ENCODE results near the gene SMG9. TPM values are rescaled to one million over a fixed set of nuclear protein-coding genes. Genes with fewer than 3 reads are reported as not detected.

The SMG9 gene, protein sequence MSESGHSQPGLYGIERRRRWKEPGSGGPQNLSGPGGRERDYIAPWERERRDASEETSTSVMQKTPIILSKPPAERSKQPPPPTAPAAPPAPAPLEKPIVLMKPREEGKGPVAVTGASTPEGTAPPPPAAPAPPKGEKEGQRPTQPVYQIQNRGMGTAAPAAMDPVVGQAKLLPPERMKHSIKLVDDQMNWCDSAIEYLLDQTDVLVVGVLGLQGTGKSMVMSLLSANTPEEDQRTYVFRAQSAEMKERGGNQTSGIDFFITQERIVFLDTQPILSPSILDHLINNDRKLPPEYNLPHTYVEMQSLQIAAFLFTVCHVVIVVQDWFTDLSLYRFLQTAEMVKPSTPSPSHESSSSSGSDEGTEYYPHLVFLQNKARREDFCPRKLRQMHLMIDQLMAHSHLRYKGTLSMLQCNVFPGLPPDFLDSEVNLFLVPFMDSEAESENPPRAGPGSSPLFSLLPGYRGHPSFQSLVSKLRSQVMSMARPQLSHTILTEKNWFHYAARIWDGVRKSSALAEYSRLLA
- 10 to 100 TPM; 58.2 to 58.3 TPM for total RNA-seq

DNA sequence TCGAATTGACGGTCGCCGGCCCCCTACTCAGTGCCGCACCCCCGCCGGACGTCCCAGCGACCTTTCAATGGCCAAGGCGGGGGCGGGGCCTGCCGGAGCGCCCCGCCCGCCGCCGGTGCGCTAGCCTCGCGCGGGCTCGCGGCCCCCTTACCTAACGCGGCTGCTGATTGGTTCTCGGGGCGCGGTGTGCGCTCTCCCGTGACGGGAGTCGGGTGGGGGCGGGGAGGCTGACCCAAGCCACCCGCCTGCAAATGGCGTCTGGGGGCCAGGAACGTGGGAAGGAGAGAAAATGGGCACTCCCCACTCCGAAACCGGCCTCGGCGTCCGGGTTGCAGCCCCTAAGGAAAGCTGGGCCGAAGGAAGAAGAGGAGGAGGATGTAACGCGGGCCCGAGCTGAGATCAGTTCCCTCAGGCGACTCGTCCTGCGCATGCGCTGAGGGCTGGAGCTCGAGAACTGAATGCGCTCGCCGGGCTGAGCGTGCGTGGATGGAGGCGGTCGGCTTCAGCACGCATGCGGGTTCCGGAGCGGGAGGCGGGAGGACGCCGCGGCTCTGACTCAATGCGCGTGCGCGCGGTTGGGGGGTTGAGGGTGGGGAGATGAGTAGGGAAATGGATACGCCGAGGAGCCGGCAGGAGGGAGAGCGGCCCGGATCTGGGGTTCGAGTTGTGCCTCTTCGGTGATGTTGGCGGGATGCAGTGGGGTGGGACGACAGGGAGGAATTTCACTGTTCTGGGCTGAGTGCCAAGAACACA lies at the start of gene SMG9:
TSS of gene SMG9 (minus strand) at position 460 of the 753 bp plus-strand sequence. CDS start 4,221 bp downstream, outside the sequence.
- CTCF ChIA-PET = interaction anchor here (1.0 to 7.8 kb wide), 4 partner anchors 10 to 188 kb away, joined by 3 to 108 read pairs (median 16); no protein-coding TSS in a partner anchor
- Mint-ChIP-seq H3K27me3 (no peaks in the 10 kb centered on the region), H3K4me1 (ENCODE audit: low read depth) (peaks cover 63% of the 10 kb centered on the region), H3K36me3 (peaks cover 42% of the 10 kb centered on the region), H3K9me3 (no peaks in the 10 kb centered on the region), H3K4me3 (peak within 1 kb of the TSS; percentile 95), H3K27ac (peak within 1 kb of the TSS; percentile 99)
- DNase-seq = peak; percentile 99
- POLR2A ChIA-PET = interaction anchor here (1.2 to 7.0 kb wide), 6 partner anchors 10 to 86 kb away, joined by 3 to 182 read pairs (median 6); partner anchors contain the start of gene KCNN4
- intact Hi-C loops (cut with micrococcal nuclease) = loop anchor here (1.0 to 10.0 kb wide), 7 partner anchors 11 to 990 kb away; partner anchors contain the start of genes BCL3 and ETHE1

DNA sequence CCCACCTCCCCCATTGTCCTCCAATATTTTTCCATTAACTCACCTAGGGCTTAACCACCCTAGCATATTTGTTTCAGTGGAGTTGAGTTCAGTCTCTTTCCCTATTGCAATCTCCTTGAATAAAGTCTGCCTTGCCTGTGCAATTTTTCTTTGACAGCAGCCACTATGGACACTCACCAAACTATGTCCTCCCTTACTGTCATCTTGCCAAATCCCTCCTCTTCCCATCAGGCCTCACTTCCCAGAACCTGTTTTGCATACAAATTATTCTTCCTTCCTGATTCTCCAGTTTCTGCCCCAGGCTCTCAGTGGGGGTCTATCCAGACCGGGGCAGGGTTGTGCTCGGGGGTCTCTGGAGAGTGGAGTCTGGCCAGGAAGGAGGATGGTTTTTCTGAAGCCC lies 49.7 kb upstream of the SMG9 start:
- H3K9me3 Mint-ChIP-seq = no peaks in the 10 kb centered on the region
- intact Hi-C loops (cut with micrococcal nuclease) = no loop called here
- H3K36me3 Mint-ChIP-seq = no peaks in the 10 kb centered on the region
- H3K27me3 Mint-ChIP-seq = peaks cover 4% of the 10 kb centered on the region
- ChIA-PET CTCF (no interaction called here), POLR2A (no interaction called here)
- no peak for DNase-seq
- no peak overlapping the region for H3K27ac Mint-ChIP-seq
- no peaks in the 10 kb centered on the region for H3K4me1 Mint-ChIP-seq (ENCODE audit: low read depth)
- no peak overlapping the region for H3K4me3 Mint-ChIP-seq

DNA sequence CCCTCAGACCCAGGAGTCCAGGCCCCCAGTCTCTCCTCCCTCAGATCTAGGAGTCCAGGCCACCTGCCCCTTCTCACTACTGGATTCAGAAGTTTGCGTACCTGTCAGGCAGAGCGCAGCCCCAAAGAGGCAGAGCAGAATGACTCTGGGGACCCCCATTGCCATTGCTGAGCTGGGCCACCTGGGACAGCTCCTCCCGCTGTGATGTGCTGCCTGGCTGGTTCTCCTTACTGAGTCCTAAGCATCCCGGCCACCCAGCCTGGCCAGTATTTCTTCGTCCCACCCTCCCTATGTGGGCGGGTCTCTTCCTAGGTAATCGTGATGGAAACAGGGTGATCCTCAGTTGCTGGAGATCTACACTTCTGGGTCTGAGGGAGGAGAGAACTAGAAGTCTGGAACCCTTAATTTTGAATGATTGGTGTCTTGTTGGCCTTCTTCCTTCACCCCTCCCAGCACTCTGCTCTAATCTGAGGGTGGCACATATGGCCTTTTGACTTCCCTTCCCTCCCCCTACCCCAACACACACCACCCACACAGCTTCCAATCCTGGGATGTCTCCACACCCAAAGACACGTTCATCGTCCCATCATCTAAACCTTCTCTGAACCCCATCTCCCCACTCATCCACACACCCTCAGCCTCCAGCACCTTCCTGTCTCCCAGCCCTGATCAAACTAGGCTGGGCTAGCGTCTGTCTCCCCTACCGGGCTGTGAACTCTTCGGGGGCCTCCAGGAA lies 47.6 kb upstream of the SMG9 start, which contains the start of gene LYPD5:
TSS of gene LYPD5 (minus strand) at position 232 of the 736 bp plus-strand sequence. CDS start at position 165, 67 bp downstream.
- intact Hi-C loops (cut with micrococcal nuclease) = no loop called here
- no peak for DNase-seq
- H3K27ac Mint-ChIP-seq = no peak within 1 kb of the TSS
- H3K4me1 Mint-ChIP-seq (ENCODE audit: low read depth) = peaks cover 10% of the 10 kb centered on the region
- CTCF ChIA-PET = no interaction called here
- no peaks in the 10 kb centered on the region for H3K36me3 Mint-ChIP-seq
- no peaks in the 10 kb centered on the region for H3K9me3 Mint-ChIP-seq
- POLR2A ChIA-PET = no interaction called here
- no peaks in the 10 kb centered on the region for H3K27me3 Mint-ChIP-seq
- no peak within 1 kb of the TSS for H3K4me3 Mint-ChIP-seq

DNA sequence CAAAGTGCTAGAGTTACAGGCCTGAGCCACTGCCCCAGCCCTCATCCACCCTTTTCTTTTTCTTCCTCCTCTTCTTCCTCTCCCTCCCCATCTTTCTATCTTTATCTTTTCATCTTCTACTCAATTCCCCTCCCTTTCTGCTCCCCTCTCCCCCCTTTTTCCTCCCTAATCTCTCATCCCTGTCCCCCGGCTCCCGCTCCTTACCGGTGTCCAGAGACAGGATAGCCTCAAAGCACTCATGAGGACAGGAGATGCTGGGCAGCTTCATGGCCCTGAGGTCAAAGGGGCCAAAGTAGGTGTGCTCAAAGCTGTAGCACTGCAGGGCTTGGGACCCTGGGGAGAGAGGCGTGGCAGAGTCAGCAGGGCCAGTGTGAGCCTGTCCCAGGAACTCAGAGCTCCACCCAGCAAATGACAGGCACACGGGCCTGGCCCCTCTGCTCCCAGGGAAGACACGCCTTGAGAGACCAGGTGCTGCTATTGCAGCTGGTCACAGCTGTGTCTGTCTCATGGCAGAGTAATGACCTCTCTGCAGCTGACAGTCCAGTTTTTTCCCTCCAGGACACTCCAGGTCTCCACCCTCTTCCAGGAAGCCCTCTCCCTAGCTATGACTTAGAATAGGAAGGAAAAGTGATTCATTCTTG lies 44.9 kb upstream of the SMG9 start:
- DNase-seq = no peak
- peaks cover 11% of the 10 kb centered on the region for H3K4me1 Mint-ChIP-seq (ENCODE audit: low read depth)
- H3K27ac Mint-ChIP-seq = no peak overlapping the region
- H3K9me3 Mint-ChIP-seq = no peaks in the 10 kb centered on the region
- POLR2A ChIA-PET = interaction anchor here (0.5 kb wide), 1 partner anchor 150 kb away, joined by 5 read pairs; no protein-coding TSS in a partner anchor
- H3K4me3 Mint-ChIP-seq = no peak overlapping the region
- no peaks in the 10 kb centered on the region for H3K27me3 Mint-ChIP-seq
- CTCF ChIA-PET = interaction anchor here (0.6 to 0.9 kb wide), 2 partner anchors 10 to 54 kb away, joined by 3 read pairs; no protein-coding TSS in a partner anchor
- intact Hi-C loops (cut with micrococcal nuclease) = no loop called here
- H3K36me3 Mint-ChIP-seq = no peaks in the 10 kb centered on the region

DNA sequence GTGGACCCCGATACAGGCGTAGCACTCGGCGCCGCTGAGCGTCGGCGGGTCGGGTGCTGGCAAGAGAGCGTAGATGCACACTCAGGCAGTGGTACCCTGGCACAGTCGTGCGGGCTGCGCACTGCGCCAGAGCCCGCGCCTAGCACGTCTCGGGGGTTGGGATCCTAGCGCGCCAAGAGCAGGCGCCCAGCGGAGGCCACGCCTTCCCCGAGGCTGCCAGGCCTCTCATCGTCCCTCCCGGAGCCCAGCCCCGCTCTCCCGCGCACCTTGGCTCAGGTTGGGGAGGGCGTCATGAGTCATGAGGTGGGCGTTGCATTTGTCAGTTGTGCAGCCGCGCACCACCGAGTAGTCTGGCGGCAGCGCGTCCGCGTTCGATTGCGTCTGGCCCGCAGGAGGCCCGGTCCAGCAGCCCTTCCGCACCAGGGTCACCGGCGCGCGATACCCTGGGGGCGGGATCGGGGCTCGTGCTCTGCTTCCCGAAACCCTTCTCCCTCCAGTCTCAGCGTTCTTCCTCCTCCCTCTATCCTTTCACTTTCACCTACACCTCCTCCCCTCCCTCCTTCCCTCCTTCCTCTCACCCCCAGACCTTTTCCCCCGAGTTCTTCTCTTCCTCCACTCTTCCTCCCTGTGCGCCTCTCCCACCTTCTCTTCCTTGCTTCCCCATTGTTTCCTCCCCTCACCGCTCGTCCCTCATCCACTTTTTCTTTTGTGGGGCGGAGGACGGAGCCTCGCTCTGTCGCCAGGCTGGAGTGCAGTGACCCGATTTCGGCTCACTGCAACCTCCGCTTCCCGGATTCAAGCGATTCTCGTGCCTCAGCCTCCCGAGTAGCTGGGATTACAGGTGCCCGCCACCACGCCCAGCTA lies 44.0 kb upstream of the SMG9 start:
- POLR2A ChIA-PET = interaction anchor here (0.5 kb wide), 1 partner anchor 149 kb away, joined by 5 read pairs; no protein-coding TSS in a partner anchor
- peak overlapping the region; percentile 67 for H3K4me3 Mint-ChIP-seq
- CTCF ChIA-PET = interaction anchor here (0.6 kb wide), 1 partner anchor 11 kb away, joined by 3 read pairs; no protein-coding TSS in a partner anchor
- peak; percentile 84 for DNase-seq
- H3K27ac Mint-ChIP-seq = no peak overlapping the region
- H3K36me3 Mint-ChIP-seq = no peaks in the 10 kb centered on the region
- H3K9me3 Mint-ChIP-seq = no peaks in the 10 kb centered on the region
- intact Hi-C loops (cut with micrococcal nuclease) = no loop called here
- peaks cover 11% of the 10 kb centered on the region for H3K4me1 Mint-ChIP-seq (ENCODE audit: low read depth)
- peaks cover 2% of the 10 kb centered on the region for H3K27me3 Mint-ChIP-seq

DNA sequence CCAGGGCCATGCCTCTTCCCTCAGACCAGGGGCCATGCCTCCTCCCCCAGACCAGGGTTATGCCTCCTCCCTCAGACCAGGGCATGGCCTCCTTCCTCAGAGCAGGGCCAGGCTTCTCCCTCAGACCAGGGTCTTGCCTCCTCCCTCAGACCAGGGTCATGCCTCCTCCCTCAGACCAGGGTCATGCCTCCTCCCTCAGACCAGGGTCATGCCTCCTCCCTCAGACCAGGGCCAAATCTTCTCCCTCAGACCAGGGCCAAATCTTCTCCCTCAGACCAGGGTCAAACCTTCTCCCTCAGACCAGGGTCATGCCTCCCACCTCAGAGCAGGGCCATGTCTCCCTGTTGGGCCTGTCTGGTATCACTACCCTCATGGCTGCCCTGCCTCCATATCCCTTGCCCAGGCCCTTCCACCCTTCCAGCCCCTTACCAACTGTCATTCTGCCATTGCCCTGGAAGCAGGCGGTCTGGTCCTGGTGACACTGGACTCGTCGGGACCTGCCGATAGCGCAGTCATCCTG lies 43.3 kb upstream of the SMG9 start:
- H3K4me3 Mint-ChIP-seq = peak overlapping the region; percentile 67

DNA sequence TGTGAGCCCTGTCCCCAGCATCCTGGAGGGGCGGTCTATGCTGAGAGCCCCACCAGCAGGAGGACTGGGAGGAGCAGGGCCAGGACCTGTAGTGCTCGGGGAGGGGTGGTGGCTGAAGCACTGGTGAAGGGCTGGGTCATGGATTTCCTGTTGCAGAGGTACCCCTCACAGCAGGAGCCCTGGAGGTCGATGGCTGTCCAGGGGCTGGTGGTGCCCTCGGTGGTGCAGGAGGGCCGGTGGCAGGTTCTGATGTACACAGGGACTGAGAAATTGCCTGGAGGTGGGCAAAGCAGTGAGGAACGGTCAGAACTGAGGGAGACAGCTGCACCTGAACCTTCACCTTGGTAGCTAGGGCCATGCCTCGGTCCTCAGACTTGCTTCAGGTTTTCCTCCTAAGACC lies 42.8 kb upstream of the SMG9 start:
- Mint-ChIP-seq H3K4me1 (ENCODE audit: low read depth) (peaks cover 11% of the 10 kb centered on the region), H3K27ac (no peak overlapping the region), H3K27me3 (peaks cover 3% of the 10 kb centered on the region), H3K36me3 (no peaks in the 10 kb centered on the region), H3K4me3 (peak overlapping the region; percentile 20), H3K9me3 (no peaks in the 10 kb centered on the region)
- ChIA-PET POLR2A (no interaction called here), CTCF (interaction anchor here (1.0 to 1.6 kb wide), 5 partner anchors 12 to 53 kb away, joined by 3 to 9 read pairs (median 4); no protein-coding TSS in a partner anchor)
- intact Hi-C loops (cut with micrococcal nuclease) = no loop called here
- DNase-seq = no peak

More for the DNA sequence above, 43.3 kb upstream of the SMG9 start:
- Mint-ChIP-seq H3K27ac (no peak overlapping the region), H3K36me3 (no peaks in the 10 kb centered on the region), H3K9me3 (no peaks in the 10 kb centered on the region), H3K27me3 (peaks cover 3% of the 10 kb centered on the region), H3K4me1 (ENCODE audit: low read depth) (peaks cover 11% of the 10 kb centered on the region)
- POLR2A ChIA-PET = no interaction called here
- no peak for DNase-seq
- intact Hi-C loops (cut with micrococcal nuclease) = no loop called here
- CTCF ChIA-PET = interaction anchor here (1.0 to 1.6 kb wide), 2 partner anchors 11 to 14 kb away, joined by 4 to 9 read pairs; no protein-coding TSS in a partner anchor

DNA sequence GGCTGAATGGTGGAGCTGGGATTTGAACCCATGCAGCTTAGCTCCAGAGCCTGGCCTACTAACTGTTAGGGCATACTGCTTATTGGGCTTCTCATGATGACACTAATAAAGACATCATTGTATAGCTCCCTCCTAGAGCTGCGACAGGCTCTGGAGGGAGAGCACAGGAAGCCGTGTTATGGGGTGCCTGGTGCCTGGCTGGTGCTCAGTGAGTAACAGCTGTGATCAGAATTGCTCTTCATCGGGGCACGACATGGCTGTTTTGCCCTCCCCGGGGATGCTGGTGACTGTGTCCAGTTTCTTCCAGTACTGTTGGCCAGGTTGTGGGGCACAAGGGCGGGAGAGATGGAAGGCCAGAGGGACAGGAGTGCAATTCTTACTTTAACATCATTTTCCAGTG lies 42.4 kb upstream of the SMG9 start:
- no peaks in the 10 kb centered on the region for H3K9me3 Mint-ChIP-seq
- CTCF ChIA-PET = interaction anchor here (1.0 to 1.6 kb wide), 6 partner anchors 12 to 52 kb away, joined by 3 to 9 read pairs (median 4); no protein-coding TSS in a partner anchor
- H3K36me3 Mint-ChIP-seq = no peaks in the 10 kb centered on the region
- peak overlapping the region; percentile 20 for H3K4me3 Mint-ChIP-seq
- intact Hi-C loops (cut with micrococcal nuclease) = no loop called here
- no peak for DNase-seq
- POLR2A ChIA-PET = no interaction called here
- peaks cover 3% of the 10 kb centered on the region for H3K27me3 Mint-ChIP-seq
- H3K27ac Mint-ChIP-seq = no peak overlapping the region
- peaks cover 11% of the 10 kb centered on the region for H3K4me1 Mint-ChIP-seq (ENCODE audit: low read depth)

DNA sequence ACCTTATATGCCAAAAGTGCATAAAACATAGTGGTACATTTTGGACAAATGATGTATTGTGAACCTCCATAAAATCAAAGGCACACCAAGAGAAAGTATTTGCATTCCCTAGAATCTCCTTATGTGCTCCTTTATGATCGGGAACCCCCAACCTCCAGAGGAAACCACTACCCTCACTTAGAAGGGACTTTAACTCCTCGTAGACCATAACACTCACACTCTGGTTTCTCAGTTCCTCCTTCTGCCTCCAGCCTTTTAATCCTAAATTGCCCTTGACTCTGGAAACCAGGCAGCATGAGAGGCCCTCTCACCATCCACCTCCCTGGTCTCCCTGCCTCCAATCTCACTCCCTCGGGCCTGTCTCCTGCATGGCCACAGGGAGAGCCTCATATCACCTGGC lies 35.8 kb upstream of the SMG9 start:
- no peaks in the 10 kb centered on the region for H3K9me3 Mint-ChIP-seq
- H3K4me1 Mint-ChIP-seq (ENCODE audit: low read depth) = no peaks in the 10 kb centered on the region
- ChIA-PET CTCF (interaction anchor here (0.6 to 0.9 kb wide), 2 partner anchors 45 to 50 kb away, joined by 3 read pairs; no protein-coding TSS in a partner anchor), POLR2A (no interaction called here)
- intact Hi-C loops (cut with micrococcal nuclease) = no loop called here
- H3K4me3 Mint-ChIP-seq = no peak overlapping the region
- H3K36me3 Mint-ChIP-seq = no peaks in the 10 kb centered on the region
- H3K27me3 Mint-ChIP-seq = peaks cover 6% of the 10 kb centered on the region
- no peak overlapping the region for H3K27ac Mint-ChIP-seq
- DNase-seq = no peak

DNA sequence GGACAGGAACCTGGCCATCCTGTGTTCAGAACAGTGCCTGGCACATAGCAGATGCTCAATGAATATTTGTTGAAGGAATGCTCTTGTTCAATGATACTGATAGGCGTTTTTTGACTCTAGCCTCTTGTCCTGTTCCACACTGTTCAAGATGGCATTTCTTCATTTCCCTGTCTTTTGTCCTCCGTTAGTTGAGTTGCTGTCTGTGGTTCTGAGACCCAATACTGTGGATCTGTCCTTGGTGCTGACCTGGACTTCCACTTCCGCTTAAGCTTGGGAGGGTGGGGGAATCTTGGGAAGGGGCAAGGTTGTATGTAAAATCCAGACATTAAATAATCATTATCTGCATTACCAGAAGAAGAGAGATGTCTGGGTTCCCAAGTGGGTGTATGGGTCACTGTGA lies 34.3 kb upstream of the SMG9 start:
- peaks cover 12% of the 10 kb centered on the region for H3K4me1 Mint-ChIP-seq (ENCODE audit: low read depth)
- ChIA-PET POLR2A (no interaction called here), CTCF (no interaction called here)
- no peak overlapping the region for H3K27ac Mint-ChIP-seq
- H3K36me3 Mint-ChIP-seq = no peaks in the 10 kb centered on the region
- no peak for DNase-seq
- intact Hi-C loops (cut with micrococcal nuclease) = loop anchor here (10.0 kb wide), 1 partner anchor 324 kb away; the partner anchor contains the start of gene LYPD3
- no peak overlapping the region for H3K4me3 Mint-ChIP-seq
- peaks cover 6% of the 10 kb centered on the region for H3K27me3 Mint-ChIP-seq
- H3K9me3 Mint-ChIP-seq = no peaks in the 10 kb centered on the region

All from activated CD4-positive, alpha-beta memory T cell treated with anti-CD3 and anti-CD28 coated beads for 36 hours (primary cell).